Tibial nerve (tissue), 4 donors: Measurements from ENCODE around the gene PITX1. TPM values are rescaled to one million over a fixed set of nuclear protein-coding genes. Genes with fewer than 3 reads are reported as not detected.
"Not testable (repeated sequence)": the region's sequence is repeated elsewhere in the genome, so short reads cannot be mapped to it uniquely, and the experiment has no call there.

Experiments
- DNase-seq, 2 donors: peaks; one replicate each; pipeline ENCODE4 v3.0.0-alpha.2; 2019; ENCODE audit warnings: low spot score in 2 of 2
- H3K27ac ChIP-seq, 4 donors: fragments of 200-600 bp; sonication (generic) in 3 of 4; one replicate each; pipeline ENCODE4 v1.5.1; 2017 to 2019; ENCODE audit warnings: mild to moderate bottlenecking in 1 of 4
- H3K27me3 ChIP-seq, 2 donors: fragments of 200-600 bp; sonication (generic) in 1 of 2; one replicate each; pipeline versions ENCODE4 v1.5.1 to v1.6.0; 2017 to 2019
- H3K36me3 ChIP-seq, 3 donors: fragments of 200-600 bp; sonication (generic); one replicate each; pipeline ENCODE4 v1.5.1; 2018 to 2019
- H3K4me1 ChIP-seq, 4 donors: fragments of 200-600 bp; sonication (generic) in 3 of 4; one replicate each; pipeline ENCODE4 v1.5.1; 2017 to 2019
- H3K4me3 ChIP-seq, 4 donors: fragments of 200-600 bp; sonication (generic) in 3 of 4; one replicate each; pipeline ENCODE4 v1.5.1; 2017 to 2019; ENCODE audit warnings: mild to moderate bottlenecking in 1 of 4, moderate library complexity in 1 of 4
- H3K9me3 ChIP-seq, 4 donors: fragments of 200-600 bp; sonication (generic) in 3 of 4; one replicate each; pipeline ENCODE4 v1.5.1; 2017 to 2019
- CTCF ChIP-seq, 5 experiments: fragments of 200-600 bp in 3 of 5; fragments of 450-650 bp in 2 of 5; sonication (generic) in 3 of 5; IDR thresholded peaks; one replicate each; pipeline ENCODE4 v1.5.1; 2016 to 2019; ENCODE audit warnings: antibody characterized with exemption in 5 of 5, mild to moderate bottlenecking in 3 of 5, moderate library complexity in 2 of 5
- EP300 ChIP-seq, 2 donors: sonication (generic); formaldehyde crosslinking; IDR thresholded peaks; one replicate each; pipeline ENCODE4 v1.6.1; 2017; ENCODE audit warnings: antibody characterized with exemption in 2 of 2, mild to moderate bottlenecking in 1 of 2
- POLR2A ChIP-seq, 2 donors: fragments of 450-650 bp; IDR thresholded peaks; one replicate each; pipeline ENCODE4 v1.6.1; 2017; ENCODE audit warnings: antibody characterized with exemption in 2 of 2, mild to moderate bottlenecking in 2 of 2, moderate library complexity in 2 of 2
- WGBS, 2 donors: methylation state at CpG; one replicate each; pipeline ENCODE4 v1.1.5; 2018; 5-methylcytosine and 5-hydroxymethylcytosine counted together
- total RNA-seq, 4 donors: library from RNA; depleted of rRNA; stranded (reverse); fragments of >200 nt; gene quantifications; one replicate each; pipeline ENCODE4 v1.1.0, GENCODE V29; 2016

The PITX1 gene
- total RNA-seq, 4 donors from 2014 or later: 1.1 to 5.4 (median 3.0) TPM

- H3K4me3 ChIP-seq: no peak overlapping the region
- H3K9me3 ChIP-seq: no peaks in the 10 kb centered on the region
- no peak for DNase-seq
- no peak overlapping the region for H3K27ac ChIP-seq
- 82 to 93% methylated on average over 8 of the region's 8 CpGs for WGBS, 2 donors
- H3K27me3 ChIP-seq: no peaks in the 10 kb centered on the region
- TF ChIP-seq EP300 (IDR thresholded peaks at IDR 0.05): no peak
- no peak for TF ChIP-seq CTCF (IDR thresholded peaks at IDR 0.05)
- TF ChIP-seq POLR2A (IDR thresholded peaks at IDR 0.05): no peak
- peaks cover 0 to 6% (median 0%) of the 10 kb centered on the region in 3 donors for H3K36me3 ChIP-seq
- H3K4me1 ChIP-seq: no peaks in the 10 kb centered on the region
These were observed 38.1 kb downstream of the PITX1 start for GRCh38 chr5:134995850-134996402.

GRCh38 chr5:134994560-134995156 lies 39.4 kb downstream of the PITX1 start:
- H3K36me3 ChIP-seq: peaks cover 0 to 6% (median 0%) of the 10 kb centered on the region in 3 donors
- H3K27ac ChIP-seq: no peak overlapping the region
- no peak overlapping the region for H3K4me3 ChIP-seq
- 66 to 76% methylated on average over 2 of the region's 2 CpGs for WGBS, 2 donors
- no peaks in the 10 kb centered on the region for H3K27me3 ChIP-seq
- no peak for DNase-seq
- no peaks in the 10 kb centered on the region for H3K9me3 ChIP-seq
- H3K4me1 ChIP-seq: no peaks in the 10 kb centered on the region
- TF ChIP-seq CTCF (IDR thresholded peaks at IDR 0.05): no peak

GRCh38 chr5:134993161-134993560 lies 40.9 kb downstream of the PITX1 start:
- no peaks in the 10 kb centered on the region for H3K4me1 ChIP-seq
- H3K27me3 ChIP-seq: no peaks in the 10 kb centered on the region
- no peaks in the 10 kb centered on the region for H3K9me3 ChIP-seq
- 88 to 96% methylated on average over 2 of the region's 2 CpGs for WGBS, 2 donors
- H3K36me3 ChIP-seq: peaks cover 0 to 6% (median 0%) of the 10 kb centered on the region in 3 donors
- H3K27ac ChIP-seq: no peak overlapping the region
- TF ChIP-seq POLR2A (IDR thresholded peaks at IDR 0.05) (no peak), CTCF (IDR thresholded peaks at IDR 0.05) (no peak), EP300 (IDR thresholded peaks at IDR 0.05) (no peak)
- H3K4me3 ChIP-seq: no peak overlapping the region
- DNase-seq: no peak

GRCh38 chr5:134992148-134992547 lies 41.9 kb downstream of the PITX1 start:
- Histone ChIP-seq H3K27me3 (no peaks in the 10 kb centered on the region), H3K9me3 (no peaks in the 10 kb centered on the region), H3K36me3 (peaks cover 0 to 6% (median 0%) of the 10 kb centered on the region in 3 donors), H3K27ac (no peak overlapping the region), H3K4me1 (no peaks in the 10 kb centered on the region), H3K4me3 (no peak overlapping the region)
- no peak for DNase-seq
- no peak for TF ChIP-seq EP300 (IDR thresholded peaks at IDR 0.05)
- TF ChIP-seq POLR2A (IDR thresholded peaks at IDR 0.05): no peak
- no peak for TF ChIP-seq CTCF (IDR thresholded peaks at IDR 0.05)
- 93 to 96% methylated on average over 5 of the region's 5 CpGs for WGBS, 2 donors

GRCh38 chr5:134990183-134990582 lies 43.8 kb downstream of the PITX1 start:
- H3K9me3 ChIP-seq, DNase-seq, H3K27me3 ChIP-seq, H3K27ac ChIP-seq, H3K36me3 ChIP-seq, H3K4me1 ChIP-seq, H3K4me3 ChIP-seq: not testable (repeated sequence)
- 64 to 68% methylated on average over 5 of the region's 5 CpGs for WGBS, 2 donors
